Measurements from ENCODE around the gene PCNX2. TPM values are rescaled to one million over a fixed set of nuclear protein-coding genes. Genes with fewer than 3 reads are reported as not detected.
A peak's percentile ranks its signal among the peaks of the same experiment; 100 is the strongest.

PCNX2 gene
- polyA plus RNA-seq, 3 donors, result 0.29 to 7.9 (median 0.62) TPM

DNA sequence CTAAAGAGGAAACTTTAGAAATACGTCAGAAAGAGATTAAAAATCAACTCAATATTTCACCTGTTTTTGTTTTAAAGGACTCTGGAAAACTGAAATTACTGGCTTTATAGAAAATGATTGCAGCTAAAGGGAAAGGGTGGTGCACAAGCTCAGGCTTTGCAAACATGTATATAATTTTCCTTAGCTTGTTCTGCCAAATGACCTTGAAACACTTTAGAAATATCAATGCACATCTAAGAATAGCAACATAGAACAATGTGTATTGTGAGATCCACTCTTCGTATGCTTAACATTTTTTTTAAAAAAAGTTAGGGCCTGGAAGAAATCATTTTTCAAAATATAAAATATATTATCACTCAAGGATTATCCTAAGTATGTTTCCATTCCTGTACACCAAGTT, 201.3 kb downstream of the PCNX2 start:
- H3K4me1 ChIP-seq (ENCODE audit: control insufficient read depth in 1 of 2, insufficient read depth in 2 of 2, low read length in 2 of 2), result no peaks in the 10 kb centered on the region
- Mint-ChIP-seq H3K9me3 (peaks cover 0 to 2% (median 0%) of the 10 kb centered on the region in 7 donors), H3K4me1 (peaks cover 7% of the 10 kb centered on the region), H3K27me3 (ENCODE audit: low read depth in 3 of 3) (peaks cover 0 to 2% (median 0%) of the 10 kb centered on the region in 3 donors), H3K4me3 (no peak overlapping the region), H3K36me3 (peaks cover 7 to 8% of the 10 kb centered on the region in 2 donors), H3K27ac (no peak overlapping the region)
- H3K4me3 ChIP-seq (replicated peaks in 1 of 3; ENCODE audit: low read depth in 2 of 3, low read length in 3 of 3), result no peak overlapping the region
- no CpG with 5 or more reads among the region's 2 CpGs for whole genome bisulfite sequencing (ENCODE audit: insufficient coverage)
- no peak overlapping the region for H3K4me2 ChIP-seq (replicated peaks; ENCODE audit: extremely low read depth, low read length, poor library complexity, severe bottlenecking)
- no peaks in the 10 kb centered on the region for H3K27me3 ChIP-seq (ENCODE audit: control insufficient read depth in 2 of 2, insufficient read depth in 2 of 2, low read length in 2 of 2)
- no peaks in the 10 kb centered on the region for H3K9me3 ChIP-seq (replicated peaks in 1 of 2; ENCODE audit: control insufficient read depth in 1 of 2, insufficient read depth in 1 of 2, low read length in 2 of 2)
- no peaks in the 10 kb centered on the region for H4K20me1 ChIP-seq (ENCODE audit: insufficient read depth, low read length)
- H3K9ac ChIP-seq (ENCODE audit: insufficient read depth, low read length, poor library complexity, severe bottlenecking), result no peak overlapping the region
- no peaks in the 10 kb centered on the region for H3K36me3 ChIP-seq (replicated peaks in 1 of 2; ENCODE audit: control insufficient read depth in 1 of 2, insufficient read depth in 2 of 2, low read length in 2 of 2)
- intact Hi-C loops (cut with micrococcal nuclease), result no loop called here
- DNase-seq, result no peak
- no peak overlapping the region for H2AFZ ChIP-seq (ENCODE audit: insufficient read depth, low read depth, low read length, poor library complexity, severe bottlenecking)
- TF ChIP-seq, protein P1, sequence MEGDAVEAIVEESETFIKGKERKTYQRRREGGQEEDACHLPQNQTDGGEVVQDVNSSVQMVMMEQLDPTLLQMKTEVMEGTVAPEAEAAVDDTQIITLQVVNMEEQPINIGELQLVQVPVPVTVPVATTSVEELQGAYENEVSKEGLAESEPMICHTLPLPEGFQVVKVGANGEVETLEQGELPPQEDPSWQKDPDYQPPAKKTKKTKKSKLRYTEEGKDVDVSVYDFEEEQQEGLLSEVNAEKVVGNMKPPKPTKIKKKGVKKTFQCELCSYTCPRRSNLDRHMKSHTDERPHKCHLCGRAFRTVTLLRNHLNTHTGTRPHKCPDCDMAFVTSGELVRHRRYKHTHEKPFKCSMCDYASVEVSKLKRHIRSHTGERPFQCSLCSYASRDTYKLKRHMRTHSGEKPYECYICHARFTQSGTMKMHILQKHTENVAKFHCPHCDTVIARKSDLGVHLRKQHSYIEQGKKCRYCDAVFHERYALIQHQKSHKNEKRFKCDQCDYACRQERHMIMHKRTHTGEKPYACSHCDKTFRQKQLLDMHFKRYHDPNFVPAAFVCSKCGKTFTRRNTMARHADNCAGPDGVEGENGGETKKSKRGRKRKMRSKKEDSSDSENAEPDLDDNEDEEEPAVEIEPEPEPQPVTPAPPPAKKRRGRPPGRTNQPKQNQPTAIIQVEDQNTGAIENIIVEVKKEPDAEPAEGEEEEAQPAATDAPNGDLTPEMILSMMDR (IDR thresholded peaks at IDR 0.05), result no peak
- no peak overlapping the region for H3K27ac ChIP-seq (ENCODE audit: low read depth in 1 of 2, low read length in 2 of 2)
- no peaks in the 10 kb centered on the region for H3K79me2 ChIP-seq (ENCODE audit: insufficient read depth, low read length)

DNA sequence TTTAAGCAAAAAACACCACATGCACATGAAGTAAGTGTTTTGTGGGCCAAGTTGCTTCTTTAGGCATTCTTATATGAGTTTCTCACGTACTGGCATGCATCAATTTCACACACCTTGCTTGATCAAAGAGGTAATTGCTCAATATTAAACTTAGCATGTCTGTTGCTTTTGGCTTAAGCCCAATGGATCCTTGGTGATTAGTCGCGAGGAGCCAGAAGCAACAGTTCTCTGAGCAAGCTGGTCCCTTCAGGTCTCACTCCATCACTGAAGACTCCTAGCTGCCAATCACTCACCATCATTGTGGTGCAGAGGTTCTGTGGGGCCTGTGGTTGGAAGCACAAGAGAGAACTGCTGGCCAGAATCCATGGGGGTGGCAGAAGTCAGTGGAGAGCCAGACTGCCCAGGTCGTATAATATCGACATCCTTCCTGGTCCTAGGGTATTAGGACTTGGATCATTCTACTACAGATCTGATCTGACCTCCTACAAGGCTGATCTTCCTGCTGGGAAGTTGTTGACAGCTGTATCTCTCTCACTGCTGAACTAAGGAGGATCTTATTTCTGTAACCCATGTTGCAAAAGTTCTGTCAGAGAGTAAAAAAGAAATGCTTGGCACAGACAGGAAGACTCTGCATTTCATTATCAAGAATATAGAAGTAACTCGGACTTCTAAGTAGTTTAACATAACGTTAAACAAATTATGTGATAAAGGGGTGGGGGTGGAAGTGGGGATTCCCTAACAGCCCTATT, 204.6 kb downstream of the PCNX2 start:
- Mint-ChIP-seq H3K27ac (peak overlapping the region in 1 of 7 donors; percentile 3), H3K27me3 (ENCODE audit: low read depth in 3 of 3) (peaks cover 0 to under 1% (median 0%) of the 10 kb centered on the region in 3 donors), H3K4me3 (no peak overlapping the region), H3K9me3 (peaks cover 0 to 2% (median 0%) of the 10 kb centered on the region in 7 donors), H3K36me3 (peaks cover 10 to 11% of the 10 kb centered on the region in 2 donors), H3K4me1 (peaks cover 7% of the 10 kb centered on the region)
- TF ChIP-seq, protein P1 (IDR thresholded peaks at IDR 0.05), result no peak
- no peaks in the 10 kb centered on the region for H4K20me1 ChIP-seq (ENCODE audit: insufficient read depth, low read length)
- H3K27ac ChIP-seq (ENCODE audit: low read depth in 1 of 2, low read length in 2 of 2), result no peak overlapping the region
- intact Hi-C loops (cut with micrococcal nuclease), result no loop called here
- no peaks in the 10 kb centered on the region for H3K36me3 ChIP-seq (replicated peaks in 1 of 2; ENCODE audit: control insufficient read depth in 1 of 2, insufficient read depth in 2 of 2, low read length in 2 of 2)
- H2AFZ ChIP-seq (ENCODE audit: insufficient read depth, low read depth, low read length, poor library complexity, severe bottlenecking), result no peak overlapping the region
- no peaks in the 10 kb centered on the region for H3K79me2 ChIP-seq (ENCODE audit: insufficient read depth, low read length)
- no peaks in the 10 kb centered on the region for H3K27me3 ChIP-seq (ENCODE audit: control insufficient read depth in 2 of 2, insufficient read depth in 2 of 2, low read length in 2 of 2)
- no peak for DNase-seq
- no peak overlapping the region for H3K9ac ChIP-seq (ENCODE audit: insufficient read depth, low read length, poor library complexity, severe bottlenecking)
- no peaks in the 10 kb centered on the region for H3K4me1 ChIP-seq (ENCODE audit: control insufficient read depth in 1 of 2, insufficient read depth in 2 of 2, low read length in 2 of 2)
- H3K4me2 ChIP-seq (replicated peaks; ENCODE audit: extremely low read depth, low read length, poor library complexity, severe bottlenecking), result no peak overlapping the region
- 95% methylated on average over 3 of the region's 7 CpGs for WGBS (ENCODE audit: insufficient coverage)
- no peak overlapping the region for H3K4me3 ChIP-seq (replicated peaks in 1 of 3; ENCODE audit: low read depth in 2 of 3, low read length in 3 of 3)
- no peaks in the 10 kb centered on the region for H3K9me3 ChIP-seq (replicated peaks in 1 of 2; ENCODE audit: control insufficient read depth in 1 of 2, insufficient read depth in 1 of 2, low read length in 2 of 2)

Data from CD14-positive monocyte (primary cell).